DND-41 (cell line): ENCODE data around the gene TRIM31.

ENCODE experiments used
- EZH2 ChIP-seq: IDR thresholded peaks from 3 replicates; pipeline ENCODE4 v1.6.1; 2012; ENCODE audit warnings: borderline replicate concordance, low read depth, mild to moderate bottlenecking, moderate library complexity, low read length, inconsistent platforms; ENCODE audit not compliant: severe bottlenecking
- TF ChIP-seq, protein P1 (sequence below): IDR thresholded peaks from 2 replicates; pipeline ENCODE4 v1.5.1; 2012; ENCODE audit warnings: borderline replicate concordance, low read length, moderate library complexity, mild to moderate bottlenecking; ENCODE audit not compliant: poor library complexity, severe bottlenecking; ENCODE audit errors: extremely low read depth

DNA sequence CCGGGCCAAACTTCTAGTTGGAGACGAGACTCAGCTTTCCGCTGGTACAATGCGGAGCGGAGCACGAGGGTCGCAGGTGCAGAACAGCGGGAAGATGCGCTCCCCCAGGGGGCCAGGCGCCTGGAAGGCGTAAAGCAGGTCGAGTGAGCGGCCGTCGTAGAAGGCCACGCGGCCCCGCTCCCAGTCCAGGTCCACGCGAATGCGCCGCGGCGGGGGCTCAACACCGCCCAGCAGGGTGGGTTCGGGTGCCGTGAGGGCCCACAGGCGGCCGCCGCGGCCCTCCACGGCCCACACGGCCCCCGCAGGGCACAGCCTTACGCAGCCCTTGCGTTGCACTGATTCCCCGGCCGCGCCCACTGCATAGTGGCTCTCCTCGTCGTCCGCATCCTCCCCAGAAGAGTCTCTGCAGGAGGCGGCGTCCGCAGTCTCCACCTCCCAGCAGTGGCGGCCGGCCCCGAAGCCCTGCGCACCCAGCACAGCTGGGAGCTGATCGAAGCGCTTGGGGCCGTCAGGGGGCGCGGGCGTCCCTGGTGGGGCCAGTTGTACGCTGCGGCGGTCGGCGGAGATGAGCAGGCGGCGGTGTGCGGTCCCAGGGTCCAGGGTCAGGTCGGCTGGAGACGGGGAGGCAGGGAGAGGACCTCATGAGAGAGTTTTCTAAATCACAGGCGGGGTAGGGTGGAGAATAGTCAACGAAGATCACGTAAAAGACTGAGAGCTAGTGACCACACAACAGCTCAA lies 41.6 kb downstream of the TRIM31 start:
- TF ChIP-seq, protein P1, sequence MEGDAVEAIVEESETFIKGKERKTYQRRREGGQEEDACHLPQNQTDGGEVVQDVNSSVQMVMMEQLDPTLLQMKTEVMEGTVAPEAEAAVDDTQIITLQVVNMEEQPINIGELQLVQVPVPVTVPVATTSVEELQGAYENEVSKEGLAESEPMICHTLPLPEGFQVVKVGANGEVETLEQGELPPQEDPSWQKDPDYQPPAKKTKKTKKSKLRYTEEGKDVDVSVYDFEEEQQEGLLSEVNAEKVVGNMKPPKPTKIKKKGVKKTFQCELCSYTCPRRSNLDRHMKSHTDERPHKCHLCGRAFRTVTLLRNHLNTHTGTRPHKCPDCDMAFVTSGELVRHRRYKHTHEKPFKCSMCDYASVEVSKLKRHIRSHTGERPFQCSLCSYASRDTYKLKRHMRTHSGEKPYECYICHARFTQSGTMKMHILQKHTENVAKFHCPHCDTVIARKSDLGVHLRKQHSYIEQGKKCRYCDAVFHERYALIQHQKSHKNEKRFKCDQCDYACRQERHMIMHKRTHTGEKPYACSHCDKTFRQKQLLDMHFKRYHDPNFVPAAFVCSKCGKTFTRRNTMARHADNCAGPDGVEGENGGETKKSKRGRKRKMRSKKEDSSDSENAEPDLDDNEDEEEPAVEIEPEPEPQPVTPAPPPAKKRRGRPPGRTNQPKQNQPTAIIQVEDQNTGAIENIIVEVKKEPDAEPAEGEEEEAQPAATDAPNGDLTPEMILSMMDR: no peak
- TF ChIP-seq EZH2: no peak
